WTC11 (cell line): ENCODE data around the gene CLSTN2. TPM values are rescaled to one million over a fixed set of nuclear protein-coding genes. Genes with fewer than 3 reads are reported as not detected.

Experiments
- ATAC-seq: fragments of 200-7000 bp; cut with Tn5 transposase; 2 replicates; pipeline ENCODE4 v1.10.0; 2021; ENCODE audit warnings: mild to moderate bottlenecking, moderate library complexity
- CTCF ChIA-PET: fragments of 300-600 bp; sonication (Branson Sonifier 250); formaldehyde crosslinking; loops from one replicate; lab custom pipeline; 2021; ENCODE audit warnings: antibody characterized with exemption; lab: Charles Lee
- POLR2A ChIA-PET: fragments of 350-600 bp; sonication (Branson Sonifier 250); formaldehyde crosslinking; loops from one replicate; lab custom pipeline; 2021; ENCODE audit warnings: antibody characterized with exemption; lab: Charles Lee
- DNase-seq: peaks from one replicate; pipeline ENCODE4 v3.0.0; 2021; ENCODE audit warnings: low spot score
- H3K27ac Mint-ChIP-seq: 2 replicates; pipeline ENCODE4 v1.8.0; 2021; ENCODE audit warnings: mixed read lengths
- H3K27me3 Mint-ChIP-seq: 2 replicates; pipeline ENCODE4 v1.8.0; 2021; ENCODE audit warnings: low read depth, mild to moderate bottlenecking, moderate library complexity, mixed read lengths
- H3K36me3 Mint-ChIP-seq: 2 replicates; pipeline ENCODE4 v1.8.0; 2021; ENCODE audit warnings: mixed read lengths
- H3K4me1 Mint-ChIP-seq: 2 replicates; pipeline ENCODE4 v1.8.0; 2022; ENCODE audit warnings: mixed read lengths
- H3K4me3 Mint-ChIP-seq: 2 replicates; pipeline ENCODE4 v1.8.0; 2021; ENCODE audit warnings: mild to moderate bottlenecking, moderate library complexity, mixed read lengths
- H3K9me3 Mint-ChIP-seq: 2 replicates; pipeline ENCODE4 v1.8.0; 2021; ENCODE audit warnings: mixed read lengths
- ATF2 ChIP-seq: sonication (generic); formaldehyde crosslinking; IDR thresholded peaks from 2 replicates; pipeline ENCODE4 v1.8.1; 2022; ENCODE audit warnings: low read depth, missing genetic modification reagents, borderline replicate concordance
- FOXK1 ChIP-seq: sonication (generic); formaldehyde crosslinking; IDR thresholded peaks from 2 replicates; pipeline ENCODE4 v1.8.0; 2022; ENCODE audit warnings: mild to moderate bottlenecking, moderate library complexity, missing genetic modification reagents
- IRF1 ChIP-seq: sonication (generic); formaldehyde crosslinking; IDR thresholded peaks from 2 replicates; pipeline ENCODE4 v1.8.0; 2023; ENCODE audit warnings: missing genetic modification reagents
- JUN ChIP-seq: sonication (generic); formaldehyde crosslinking; IDR thresholded peaks from 2 replicates; pipeline ENCODE4 v1.8.0; 2023; ENCODE audit warnings: mild to moderate bottlenecking, missing genetic modification reagents
- ZNF219 ChIP-seq: sonication (generic); formaldehyde crosslinking; IDR thresholded peaks from 2 replicates; pipeline ENCODE4 v1.8.0; 2023; ENCODE audit warnings: missing genetic modification reagents, mild to moderate bottlenecking, borderline replicate concordance
- ZNF317 ChIP-seq: sonication (generic); formaldehyde crosslinking; IDR thresholded peaks from 2 replicates; pipeline ENCODE4 v1.8.1; 2023; ENCODE audit warnings: low read depth, mild to moderate bottlenecking, moderate library complexity, missing genetic modification reagents, borderline replicate concordance
- total RNA-seq: library from RNA; stranded (reverse); gene quantifications from 3 replicates; pipeline ENCODE4 v1.2.3, GENCODE V29; 2021
- TF ChIP-seq, protein P1 (sequence below): sonication (generic); formaldehyde crosslinking; IDR thresholded peaks from 2 replicates; pipeline ENCODE4 v1.8.0; 2023; ENCODE audit warnings: missing genetic modification reagents, mild to moderate bottlenecking, borderline replicate concordance
- TF ChIP-seq, protein P2 (sequence below): fragments of 250-450 bp; sonication (Bioruptor Pico); IDR thresholded peaks from 2 replicates; pipeline ENCODE4 v2.1.2; 2022; ENCODE audit warnings: mild to moderate bottlenecking, moderate library complexity
- TF ChIP-seq, protein P3 (sequence below): sonication (generic); formaldehyde crosslinking; IDR thresholded peaks from 2 replicates; pipeline ENCODE4 v1.8.0; 2022; ENCODE audit warnings: missing genetic modification reagents
- TF ChIP-seq, protein P4 (sequence below): fragments of 250-450 bp; sonication (Bioruptor Pico); IDR thresholded peaks from 2 replicates; pipeline ENCODE4 v1.9.0; 2021; ENCODE audit warnings: mild to moderate bottlenecking
- TF ChIP-seq, protein P5 (sequence below): sonication (generic); formaldehyde crosslinking; IDR thresholded peaks from 2 replicates; pipeline ENCODE4 v1.8.1; 2023; ENCODE audit warnings: mild to moderate bottlenecking, moderate library complexity, missing genetic modification reagents
- TF ChIP-seq, protein P6 (sequence below): sonication (generic); formaldehyde crosslinking; IDR thresholded peaks from 2 replicates; pipeline ENCODE4 v1.8.0; 2022; ENCODE audit warnings: mild to moderate bottlenecking, missing genetic modification reagents

Gene CLSTN2
- total RNA-seq, 1 experiment from 2014 or later: 0.35 TPM

DNA sequence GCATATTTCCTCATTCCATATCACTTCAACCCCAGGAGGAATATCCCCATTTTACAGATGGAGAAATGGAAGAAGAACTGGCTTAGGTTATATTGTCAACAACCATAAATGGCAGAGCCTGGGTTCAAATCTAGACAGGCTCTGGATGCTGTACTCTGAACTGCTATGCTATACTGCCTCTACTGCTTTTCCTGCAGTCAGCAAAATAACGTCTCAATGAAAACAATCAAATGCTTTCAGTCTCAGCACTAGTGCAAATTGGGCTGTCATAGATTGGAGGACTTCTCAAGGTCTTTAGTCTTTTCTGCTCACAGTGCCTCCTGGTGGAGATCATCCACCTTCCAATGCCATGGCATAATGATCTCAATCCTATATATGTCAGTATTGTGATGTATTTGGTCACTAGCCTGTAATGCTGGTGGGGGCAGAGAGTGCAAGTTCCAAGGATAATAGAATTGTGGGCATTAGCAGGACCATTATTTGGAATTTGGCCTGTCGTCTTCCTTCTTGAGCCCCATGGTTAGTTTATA is 285.0 kb downstream of the CLSTN2 start:
- DNase-seq (peak; percentile 22), ATAC-seq (peak; percentile 80)
- H3K9me3 Mint-ChIP-seq: peaks cover 24% of the 10 kb centered on the region
- ChIA-PET CTCF (interaction anchor here (0.7 to 3.9 kb wide), 2 partner anchors 16 to 91 kb away, joined by 3 to 21 read pairs; no protein-coding TSS in a partner anchor), POLR2A (no interaction called here)
- peaks cover 18% of the 10 kb centered on the region for H3K36me3 Mint-ChIP-seq
- H3K4me1 Mint-ChIP-seq: peaks cover 23% of the 10 kb centered on the region
- H3K27me3 Mint-ChIP-seq: no peaks in the 10 kb centered on the region; the same call in 1 of the 2 replicates
- no peak overlapping the region for H3K4me3 Mint-ChIP-seq
- TF ChIP-seq JUN (no peak), ATF2 (CRISPR knock-in tag) (no peak), ZNF317 (CRISPR knock-in tag) (peak; percentile 62)
- TF ChIP-seq, protein P1, sequence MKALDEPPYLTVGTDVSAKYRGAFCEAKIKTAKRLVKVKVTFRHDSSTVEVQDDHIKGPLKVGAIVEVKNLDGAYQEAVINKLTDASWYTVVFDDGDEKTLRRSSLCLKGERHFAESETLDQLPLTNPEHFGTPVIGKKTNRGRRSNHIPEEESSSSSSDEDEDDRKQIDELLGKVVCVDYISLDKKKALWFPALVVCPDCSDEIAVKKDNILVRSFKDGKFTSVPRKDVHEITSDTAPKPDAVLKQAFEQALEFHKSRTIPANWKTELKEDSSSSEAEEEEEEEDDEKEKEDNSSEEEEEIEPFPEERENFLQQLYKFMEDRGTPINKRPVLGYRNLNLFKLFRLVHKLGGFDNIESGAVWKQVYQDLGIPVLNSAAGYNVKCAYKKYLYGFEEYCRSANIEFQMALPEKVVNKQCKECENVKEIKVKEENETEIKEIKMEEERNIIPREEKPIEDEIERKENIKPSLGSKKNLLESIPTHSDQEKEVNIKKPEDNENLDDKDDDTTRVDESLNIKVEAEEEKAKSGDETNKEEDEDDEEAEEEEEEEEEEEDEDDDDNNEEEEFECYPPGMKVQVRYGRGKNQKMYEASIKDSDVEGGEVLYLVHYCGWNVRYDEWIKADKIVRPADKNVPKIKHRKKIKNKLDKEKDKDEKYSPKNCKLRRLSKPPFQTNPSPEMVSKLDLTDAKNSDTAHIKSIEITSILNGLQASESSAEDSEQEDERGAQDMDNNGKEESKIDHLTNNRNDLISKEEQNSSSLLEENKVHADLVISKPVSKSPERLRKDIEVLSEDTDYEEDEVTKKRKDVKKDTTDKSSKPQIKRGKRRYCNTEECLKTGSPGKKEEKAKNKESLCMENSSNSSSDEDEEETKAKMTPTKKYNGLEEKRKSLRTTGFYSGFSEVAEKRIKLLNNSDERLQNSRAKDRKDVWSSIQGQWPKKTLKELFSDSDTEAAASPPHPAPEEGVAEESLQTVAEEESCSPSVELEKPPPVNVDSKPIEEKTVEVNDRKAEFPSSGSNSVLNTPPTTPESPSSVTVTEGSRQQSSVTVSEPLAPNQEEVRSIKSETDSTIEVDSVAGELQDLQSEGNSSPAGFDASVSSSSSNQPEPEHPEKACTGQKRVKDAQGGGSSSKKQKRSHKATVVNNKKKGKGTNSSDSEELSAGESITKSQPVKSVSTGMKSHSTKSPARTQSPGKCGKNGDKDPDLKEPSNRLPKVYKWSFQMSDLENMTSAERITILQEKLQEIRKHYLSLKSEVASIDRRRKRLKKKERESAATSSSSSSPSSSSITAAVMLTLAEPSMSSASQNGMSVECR (CRISPR knock-in tag): no peak
- TF ChIP-seq, protein P2, sequence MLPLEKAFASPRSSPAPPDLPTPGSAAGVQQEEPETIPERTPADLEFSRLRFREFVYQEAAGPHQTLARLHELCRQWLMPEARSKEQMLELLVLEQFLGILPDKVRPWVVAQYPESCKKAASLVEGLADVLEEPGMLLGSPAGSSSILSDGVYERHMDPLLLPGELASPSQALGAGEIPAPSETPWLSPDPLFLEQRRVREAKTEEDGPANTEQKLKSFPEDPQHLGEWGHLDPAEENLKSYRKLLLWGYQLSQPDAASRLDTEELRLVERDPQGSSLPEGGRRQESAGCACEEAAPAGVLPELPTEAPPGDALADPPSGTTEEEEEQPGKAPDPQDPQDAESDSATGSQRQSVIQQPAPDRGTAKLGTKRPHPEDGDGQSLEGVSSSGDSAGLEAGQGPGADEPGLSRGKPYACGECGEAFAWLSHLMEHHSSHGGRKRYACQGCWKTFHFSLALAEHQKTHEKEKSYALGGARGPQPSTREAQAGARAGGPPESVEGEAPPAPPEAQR (CRISPR knock-in tag): no peak
- no peak overlapping the region for H3K27ac Mint-ChIP-seq

DNA sequence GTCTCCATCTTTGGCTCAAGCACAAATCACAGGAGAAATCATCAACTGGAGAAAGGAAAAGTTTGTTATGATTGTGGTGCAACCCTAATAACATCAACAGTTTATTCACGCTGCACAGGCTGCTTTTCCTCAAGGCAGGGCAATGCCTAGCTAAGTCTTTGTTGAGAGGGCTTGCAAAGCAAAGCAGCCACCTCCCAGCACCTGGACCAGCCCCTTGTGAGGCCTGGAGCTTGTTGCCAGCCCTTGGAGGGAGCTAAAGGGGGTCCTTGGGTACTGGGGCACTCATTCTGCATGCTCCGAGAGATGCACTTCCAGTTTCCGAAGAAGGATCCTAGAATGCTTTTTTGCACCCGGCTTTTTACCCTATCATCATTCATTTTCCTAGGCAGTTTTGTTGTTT is 288.2 kb downstream of the CLSTN2 start:
- H3K27me3 Mint-ChIP-seq: peaks cover 3% of the 10 kb centered on the region; the same call in 1 of the 2 replicates
- H3K36me3 Mint-ChIP-seq: peaks cover 7% of the 10 kb centered on the region
- DNase-seq (no peak), ATAC-seq (no peak)
- CTCF ChIA-PET: no interaction called here
- H3K4me3 Mint-ChIP-seq: no peak overlapping the region
- peaks cover 11% of the 10 kb centered on the region for H3K9me3 Mint-ChIP-seq
- no peak for TF ChIP-seq ZNF219 (CRISPR knock-in tag)
- TF ChIP-seq, protein P3, sequence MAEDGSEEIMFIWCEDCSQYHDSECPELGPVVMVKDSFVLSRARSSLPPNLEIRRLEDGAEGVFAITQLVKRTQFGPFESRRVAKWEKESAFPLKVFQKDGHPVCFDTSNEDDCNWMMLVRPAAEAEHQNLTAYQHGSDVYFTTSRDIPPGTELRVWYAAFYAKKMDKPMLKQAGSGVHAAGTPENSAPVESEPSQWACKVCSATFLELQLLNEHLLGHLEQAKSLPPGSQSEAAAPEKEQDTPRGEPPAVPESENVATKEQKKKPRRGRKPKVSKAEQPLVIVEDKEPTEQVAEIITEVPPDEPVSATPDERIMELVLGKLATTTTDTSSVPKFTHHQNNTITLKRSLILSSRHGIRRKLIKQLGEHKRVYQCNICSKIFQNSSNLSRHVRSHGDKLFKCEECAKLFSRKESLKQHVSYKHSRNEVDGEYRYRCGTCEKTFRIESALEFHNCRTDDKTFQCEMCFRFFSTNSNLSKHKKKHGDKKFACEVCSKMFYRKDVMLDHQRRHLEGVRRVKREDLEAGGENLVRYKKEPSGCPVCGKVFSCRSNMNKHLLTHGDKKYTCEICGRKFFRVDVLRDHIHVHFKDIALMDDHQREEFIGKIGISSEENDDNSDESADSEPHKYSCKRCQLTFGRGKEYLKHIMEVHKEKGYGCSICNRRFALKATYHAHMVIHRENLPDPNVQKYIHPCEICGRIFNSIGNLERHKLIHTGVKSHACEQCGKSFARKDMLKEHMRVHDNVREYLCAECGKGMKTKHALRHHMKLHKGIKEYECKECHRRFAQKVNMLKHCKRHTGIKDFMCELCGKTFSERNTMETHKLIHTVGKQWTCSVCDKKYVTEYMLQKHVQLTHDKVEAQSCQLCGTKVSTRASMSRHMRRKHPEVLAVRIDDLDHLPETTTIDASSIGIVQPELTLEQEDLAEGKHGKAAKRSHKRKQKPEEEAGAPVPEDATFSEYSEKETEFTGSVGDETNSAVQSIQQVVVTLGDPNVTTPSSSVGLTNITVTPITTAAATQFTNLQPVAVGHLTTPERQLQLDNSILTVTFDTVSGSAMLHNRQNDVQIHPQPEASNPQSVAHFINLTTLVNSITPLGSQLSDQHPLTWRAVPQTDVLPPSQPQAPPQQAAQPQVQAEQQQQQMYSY (CRISPR knock-in tag): no peak
- TF ChIP-seq IRF1: no peak
- TF ChIP-seq, protein P4, sequence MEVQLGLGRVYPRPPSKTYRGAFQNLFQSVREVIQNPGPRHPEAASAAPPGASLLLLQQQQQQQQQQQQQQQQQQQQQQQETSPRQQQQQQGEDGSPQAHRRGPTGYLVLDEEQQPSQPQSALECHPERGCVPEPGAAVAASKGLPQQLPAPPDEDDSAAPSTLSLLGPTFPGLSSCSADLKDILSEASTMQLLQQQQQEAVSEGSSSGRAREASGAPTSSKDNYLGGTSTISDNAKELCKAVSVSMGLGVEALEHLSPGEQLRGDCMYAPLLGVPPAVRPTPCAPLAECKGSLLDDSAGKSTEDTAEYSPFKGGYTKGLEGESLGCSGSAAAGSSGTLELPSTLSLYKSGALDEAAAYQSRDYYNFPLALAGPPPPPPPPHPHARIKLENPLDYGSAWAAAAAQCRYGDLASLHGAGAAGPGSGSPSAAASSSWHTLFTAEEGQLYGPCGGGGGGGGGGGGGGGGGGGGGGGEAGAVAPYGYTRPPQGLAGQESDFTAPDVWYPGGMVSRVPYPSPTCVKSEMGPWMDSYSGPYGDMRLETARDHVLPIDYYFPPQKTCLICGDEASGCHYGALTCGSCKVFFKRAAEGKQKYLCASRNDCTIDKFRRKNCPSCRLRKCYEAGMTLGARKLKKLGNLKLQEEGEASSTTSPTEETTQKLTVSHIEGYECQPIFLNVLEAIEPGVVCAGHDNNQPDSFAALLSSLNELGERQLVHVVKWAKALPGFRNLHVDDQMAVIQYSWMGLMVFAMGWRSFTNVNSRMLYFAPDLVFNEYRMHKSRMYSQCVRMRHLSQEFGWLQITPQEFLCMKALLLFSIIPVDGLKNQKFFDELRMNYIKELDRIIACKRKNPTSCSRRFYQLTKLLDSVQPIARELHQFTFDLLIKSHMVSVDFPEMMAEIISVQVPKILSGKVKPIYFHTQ (CRISPR knock-in tag): no peak
- TF ChIP-seq, protein P5, sequence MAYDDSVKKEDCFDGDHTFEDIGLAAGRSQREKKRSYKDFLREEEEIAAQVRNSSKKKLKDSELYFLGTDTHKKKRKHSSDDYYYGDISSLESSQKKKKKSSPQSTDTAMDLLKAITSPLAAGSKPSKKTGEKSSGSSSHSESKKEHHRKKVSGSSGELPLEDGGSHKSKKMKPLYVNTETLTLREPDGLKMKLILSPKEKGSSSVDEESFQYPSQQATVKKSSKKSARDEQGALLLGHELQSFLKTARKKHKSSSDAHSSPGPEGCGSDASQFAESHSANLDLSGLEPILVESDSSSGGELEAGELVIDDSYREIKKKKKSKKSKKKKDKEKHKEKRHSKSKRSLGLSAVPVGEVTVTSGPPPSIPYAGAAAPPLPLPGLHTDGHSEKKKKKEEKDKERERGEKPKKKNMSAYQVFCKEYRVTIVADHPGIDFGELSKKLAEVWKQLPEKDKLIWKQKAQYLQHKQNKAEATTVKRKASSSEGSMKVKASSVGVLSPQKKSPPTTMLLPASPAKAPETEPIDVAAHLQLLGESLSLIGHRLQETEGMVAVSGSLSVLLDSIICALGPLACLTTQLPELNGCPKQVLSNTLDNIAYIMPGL (CRISPR knock-in tag): no peak
- TF ChIP-seq FOXK1 (CRISPR knock-in tag): no peak
- TF ChIP-seq, protein P6, sequence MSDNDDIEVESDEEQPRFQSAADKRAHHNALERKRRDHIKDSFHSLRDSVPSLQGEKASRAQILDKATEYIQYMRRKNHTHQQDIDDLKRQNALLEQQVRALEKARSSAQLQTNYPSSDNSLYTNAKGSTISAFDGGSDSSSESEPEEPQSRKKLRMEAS (CRISPR knock-in tag): no peak
- TF ChIP-seq, all 79 proteins: peak for 0
- H3K4me1 Mint-ChIP-seq: peaks cover 12% of the 10 kb centered on the region
- POLR2A ChIA-PET: interaction anchor here (0.7 kb wide), 1 partner anchor 144 kb away, joined by 6 read pairs; no protein-coding TSS in a partner anchor
- H3K27ac Mint-ChIP-seq: no peak overlapping the region
